Measurements from ENCODE around the gene KLHL3. TPM values are rescaled to one million over a fixed set of nuclear protein-coding genes. Genes with fewer than 3 reads are reported as not detected.

KLHL3 gene
- total RNA-seq, 4 donors from 2014 or later, result 0.46 to 4.6 (median 1.7) TPM

GRCh38 chr5:137752905-137753690 lies 17.2 kb upstream of the KLHL3 start:
- TF ChIP-seq CTCF (IDR thresholded peaks at IDR 0.05 in 4 of 5, conservative IDR thresholded peaks at IDR 0.05 in 1 of 5), result no peak
- peak in 1 of 2 donors; percentile 37 for TF ChIP-seq POLR2A (IDR thresholded peaks at IDR 0.05)
- DNase-seq, result peak in 1 of 2 donors; percentile 34
- no peaks in the 10 kb centered on the region for H3K9me3 ChIP-seq
- H3K27me3 ChIP-seq, result no peaks in the 10 kb centered on the region
- in situ Hi-C loops (cut with MboI; ENCODE audit: low sequenced_read_pairs in 4 of 4) (loop anchor here in 2 of 4 donors (25.0 kb wide), 1 partner anchor 284 kb away; the partner anchor contains the start of gene FAM13B (in 2 of the 2)), intact Hi-C loops (cut with DNase I; ENCODE audit: low total_unique reads) (loop anchor here (5.0 kb wide), 4 partner anchors 131 to 824 kb away; partner anchors contain the start of genes BRD8, HSPA9, KIF20A and SPOCK1)
- no peak for ATAC-seq
- H3K27ac ChIP-seq, result peak overlapping the region; percentile 98 to 100 (median 100)
- H3K36me3 ChIP-seq, result no peaks in the 10 kb centered on the region
- H3K4me1 ChIP-seq, result peaks cover 34 to 38% of the 10 kb centered on the region in 2 donors
- H3K4me3 ChIP-seq, result peak overlapping the region; percentile 80 to 98 (median 96)

GRCh38 chr5:137751869-137752491 lies 16.1 kb upstream of the KLHL3 start:
- Histone ChIP-seq H3K4me1 (peaks cover 37 to 42% of the 10 kb centered on the region in 2 donors), H3K4me3 (peak overlapping the region; percentile 80 to 98 (median 96)), H3K27ac (peak overlapping the region; percentile 98 to 100 (median 100)), H3K27me3 (no peaks in the 10 kb centered on the region), H3K36me3 (no peaks in the 10 kb centered on the region), H3K9me3 (no peaks in the 10 kb centered on the region)
- TF ChIP-seq CTCF (IDR thresholded peaks at IDR 0.05 in 4 of 5, conservative IDR thresholded peaks at IDR 0.05 in 1 of 5) (peak; percentile 44 to 84 (median 60)), POLR2A (IDR thresholded peaks at IDR 0.05) (no peak)
- ATAC-seq, result no peak
- intact Hi-C loops (cut with DNase I; ENCODE audit: low total_unique reads), result loop anchor here (5.0 kb wide), 4 partner anchors 130 to 825 kb away; partner anchors contain the start of genes BRD8, HSPA9, KIF20A and SPOCK1
- peak in 1 of 2 donors; percentile 25 for DNase-seq
- in situ Hi-C loops (cut with MboI; ENCODE audit: low sequenced_read_pairs in 4 of 4), result loop anchor here in 2 of 4 donors (25.0 kb wide), 1 partner anchor 285 kb away; the partner anchor contains the start of gene FAM13B (in 2 of the 2)

- H3K36me3 ChIP-seq, result no peaks in the 10 kb centered on the region
- no peak for DNase-seq
- no peak for ATAC-seq
- intact Hi-C loops (cut with DNase I; ENCODE audit: low total_unique reads), result loop anchor here (5.0 kb wide), 4 partner anchors 128 to 827 kb away; partner anchors contain the start of genes BRD8, HSPA9, KIF20A and SPOCK1
- no peaks in the 10 kb centered on the region for H3K9me3 ChIP-seq
- no peak for TF ChIP-seq POLR2A (IDR thresholded peaks at IDR 0.05)
- no peak for TF ChIP-seq CTCF (IDR thresholded peaks at IDR 0.05 in 4 of 5, conservative IDR thresholded peaks at IDR 0.05 in 1 of 5)
- H3K27ac ChIP-seq, result no peak overlapping the region
- H3K4me3 ChIP-seq, result no peak overlapping the region
- H3K4me1 ChIP-seq, result peaks cover 36 to 42% of the 10 kb centered on the region in 2 donors
- in situ Hi-C loops (cut with MboI; ENCODE audit: low sequenced_read_pairs in 4 of 4), result loop anchor here in 2 of 4 donors (25.0 kb wide), 1 partner anchor 287 kb away; the partner anchor contains the start of gene FAM13B (in 2 of the 2)
- H3K27me3 ChIP-seq, result no peaks in the 10 kb centered on the region
Observed at GRCh38 chr5:137750436-137750835, 14.5 kb upstream of the KLHL3 start.

- in situ Hi-C loops (cut with MboI; ENCODE audit: low sequenced_read_pairs in 4 of 4) (loop anchor here in 3 of 4 donors (10.0 kb wide), 2 partner anchors 93 to 123 kb away; no protein-coding TSS in a partner anchor), intact Hi-C loops (cut with DNase I; ENCODE audit: low total_unique reads) (no loop called here)
- TF ChIP-seq CTCF (IDR thresholded peaks at IDR 0.05 in 4 of 5, conservative IDR thresholded peaks at IDR 0.05 in 1 of 5) (no peak), POLR2A (IDR thresholded peaks at IDR 0.05) (no peak)
- no peaks in the 10 kb centered on the region for H3K36me3 ChIP-seq
- DNase-seq, result no peak
- no peak overlapping the region for H3K4me3 ChIP-seq
- no peaks in the 10 kb centered on the region for H3K27me3 ChIP-seq
- no peaks in the 10 kb centered on the region for H3K9me3 ChIP-seq
- no peak overlapping the region for H3K27ac ChIP-seq
- ATAC-seq, result no peak
- peaks cover 31 to 42% of the 10 kb centered on the region in 2 donors for H3K4me1 ChIP-seq
Observed at GRCh38 chr5:137747848-137748247, 12.0 kb upstream of the KLHL3 start.
